ENCODE measurements around the gene RNU5B-1.
A peak's percentile ranks its signal among the peaks of the same experiment; 100 is the strongest.

Gene RNU5B-1

GRCh38 chr15:65329288-65329983 lies 25.0 kb downstream of the RNU5B-1 start:
- no peak for TF ChIP-seq CTCF (IDR thresholded peaks at IDR 0.05; ENCODE audit: extremely low read depth, missing control alignments)
- no peak for DNase-seq (ENCODE audit: low spot score)

GRCh38 chr15:65329984-65330735 lies 25.7 kb downstream of the RNU5B-1 start:
- DNase-seq (ENCODE audit: low spot score): peak; percentile 10
- no peak for TF ChIP-seq CTCF (IDR thresholded peaks at IDR 0.05; ENCODE audit: extremely low read depth, missing control alignments)

GRCh38 chr15:65330934-65331645 lies 26.6 kb downstream of the RNU5B-1 start:
- TF ChIP-seq CTCF (IDR thresholded peaks at IDR 0.05; ENCODE audit: extremely low read depth, missing control alignments): no peak
- DNase-seq (ENCODE audit: low spot score): no peak

- no peak for DNase-seq (ENCODE audit: low spot score)
- no peak for TF ChIP-seq CTCF (IDR thresholded peaks at IDR 0.05; ENCODE audit: extremely low read depth, missing control alignments)
Measured at GRCh38 chr15:65331811-65332210, 27.3 kb downstream of the RNU5B-1 start.

- no peak for DNase-seq (ENCODE audit: low spot score)
- no peak for TF ChIP-seq CTCF (IDR thresholded peaks at IDR 0.05; ENCODE audit: extremely low read depth, missing control alignments)
Measured at GRCh38 chr15:65332391-65333147, 28.1 kb downstream of the RNU5B-1 start.

GRCh38 chr15:65333148-65333820 lies 28.8 kb downstream of the RNU5B-1 start:
- no peak for TF ChIP-seq CTCF (IDR thresholded peaks at IDR 0.05; ENCODE audit: extremely low read depth, missing control alignments)
- DNase-seq (ENCODE audit: low spot score): no peak
